Embryonic facial prominence (tissue), 1 donor: Measurements from ENCODE around the gene MYO5A.
"Not testable (repeated sequence)": the region's sequence is repeated elsewhere in the genome, so short reads cannot be mapped to it uniquely, and the experiment has no call there.

Experiments
- DNase-seq: peaks from one replicate; pipeline ENCODE4 v3.0.0-alpha.2; 2016; ENCODE audit errors: extremely low spot score

Gene MYO5A

GRCh38 chr15:52288986-52289385 is 239.7 kb downstream of the MYO5A start:
- DNase-seq: no peak

GRCh38 chr15:52288051-52288942 is 240.4 kb downstream of the MYO5A start:
- no peak for DNase-seq

- no peak for DNase-seq
Measured at GRCh38 chr15:52287114-52287513, 241.6 kb downstream of the MYO5A start.

- DNase-seq: not testable (repeated sequence)
Measured at GRCh38 chr15:52285941-52286340, 242.7 kb downstream of the MYO5A start.

GRCh38 chr15:52284164-52284563 is 244.5 kb downstream of the MYO5A start:
- no peak for DNase-seq

GRCh38 chr15:52283281-52283680 is 245.4 kb downstream of the MYO5A start:
- no peak for DNase-seq

GRCh38 chr15:52282418-52282817 is 246.3 kb downstream of the MYO5A start:
- no peak for DNase-seq

GRCh38 chr15:52281085-52282035 is 247.3 kb downstream of the MYO5A start:
- no peak for DNase-seq

GRCh38 chr15:52280326-52281084 is 248.2 kb downstream of the MYO5A start:
- no peak for DNase-seq

GRCh38 chr15:52278636-52279367 is 249.9 kb downstream of the MYO5A start:
- DNase-seq: no peak

- no peak for DNase-seq
Measured at GRCh38 chr15:52278135-52278534, 250.5 kb downstream of the MYO5A start.

GRCh38 chr15:52277575-52277974 is 251.1 kb downstream of the MYO5A start:
- DNase-seq: no peak

- DNase-seq: no peak
Measured at GRCh38 chr15:52276256-52276770, 252.4 kb downstream of the MYO5A start.

- DNase-seq: no peak
Measured at GRCh38 chr15:52263563-52264282, 265.0 kb downstream of the MYO5A start.

GRCh38 chr15:52262364-52262763 is 266.3 kb downstream of the MYO5A start:
- no peak for DNase-seq

- no peak for DNase-seq
Measured at GRCh38 chr15:52261498-52262242, 267.0 kb downstream of the MYO5A start.

- DNase-seq: no peak
Measured at GRCh38 chr15:52261026-52261425, 267.7 kb downstream of the MYO5A start.

GRCh38 chr15:52259503-52259902 is 269.2 kb downstream of the MYO5A start:
- DNase-seq: no peak

GRCh38 chr15:52258461-52258860 is 270.2 kb downstream of the MYO5A start:
- DNase-seq: no peak

- DNase-seq: no peak
Measured at GRCh38 chr15:52257734-52258062, 271.0 kb downstream of the MYO5A start.
